ENCODE results near the gene PBLD. TPM values are rescaled to one million over a fixed set of nuclear protein-coding genes. Genes with fewer than 3 reads are reported as not detected.
"Not testable (repeated sequence)": the region's sequence is repeated elsewhere in the genome, so short reads cannot be mapped to it uniquely, and the experiment has no call there.

The PBLD gene
- total RNA-seq, 1 experiment from 2014 or later = 2.4 TPM

- Mint-ChIP-seq H3K4me3 (no peak overlapping the region), H3K9me3 (no peaks in the 10 kb centered on the region), H3K27ac (no peak overlapping the region), H3K4me1 (peaks cover 18% of the 10 kb centered on the region), H3K36me3 (no peaks in the 10 kb centered on the region), H3K27me3 (ENCODE audit: low read depth) (peaks cover 93% of the 10 kb centered on the region)
- no peak for DNase-seq (ENCODE audit: low spot score)
- TF ChIP-seq E2F5 (CRISPR knock-in tag; IDR thresholded peaks at IDR 0.05) (no peak), PRRX2 (CRISPR knock-in tag; IDR thresholded peaks at IDR 0.05) (no peak), GTF2I (CRISPR knock-in tag; conservative IDR thresholded peaks at IDR 0.05) (no peak), ZNF317 (CRISPR knock-in tag; IDR thresholded peaks at IDR 0.05; ENCODE audit: borderline replicate concordance, low read depth) (no peak), STAT6 (CRISPR knock-in tag; conservative IDR thresholded peaks at IDR 0.05; ENCODE audit: low read depth) (no peak), E2F4 (CRISPR knock-in tag; IDR thresholded peaks at IDR 0.05; ENCODE audit: borderline replicate concordance, low read depth) (no peak), ATF1 (CRISPR knock-in tag; IDR thresholded peaks at IDR 0.05) (no peak), IRF1 (CRISPR knock-in tag; IDR thresholded peaks at IDR 0.05) (no peak), ZNF396 (CRISPR knock-in tag; IDR thresholded peaks at IDR 0.05; ENCODE audit: borderline replicate concordance) (no peak), ERG (CRISPR knock-in tag; IDR thresholded peaks at IDR 0.05) (no peak)
- POLR2A ChIA-PET = interaction anchor here (0.7 kb wide), 1 partner anchor 84 kb away, joined by 3 read pairs; the partner anchor contains the start of gene HNRNPH3
- ATAC-seq = no peak
- CTCF ChIA-PET = no interaction called here
These were observed 84.8 kb downstream of the PBLD start for GRCh38 chr10:68247931-68248330.

GRCh38 chr10:68246397-68246796 is 86.3 kb downstream of the PBLD start:
- H3K9me3 Mint-ChIP-seq; H3K27ac Mint-ChIP-seq; H3K36me3 Mint-ChIP-seq; CTCF ChIA-PET; H3K4me1 Mint-ChIP-seq; POLR2A ChIA-PET; H3K4me3 Mint-ChIP-seq; DNase-seq (ENCODE audit: low spot score); ATAC-seq: not testable (repeated sequence)
- H3K27me3 Mint-ChIP-seq (ENCODE audit: low read depth) = peaks cover 78% of the 10 kb centered on the region

- Mint-ChIP-seq H3K36me3 (no peaks in the 10 kb centered on the region), H3K27ac (no peak overlapping the region), H3K4me1 (no peaks in the 10 kb centered on the region), H3K27me3 (ENCODE audit: low read depth) (peaks cover 37% of the 10 kb centered on the region), H3K9me3 (no peaks in the 10 kb centered on the region), H3K4me3 (no peak overlapping the region)
- DNase-seq (ENCODE audit: low spot score) (no peak), ATAC-seq (no peak)
- ChIA-PET POLR2A (no interaction called here), CTCF (interaction anchor here (0.6 kb wide), 1 partner anchor 256 kb away, joined by 3 read pairs; no protein-coding TSS in a partner anchor)
- TF ChIP-seq NR3C1 (CRISPR knock-in tag; conservative IDR thresholded peaks at IDR 0.05; ENCODE audit: low read depth) = no peak
- TF ChIP-seq FOXP4 (CRISPR knock-in tag; IDR thresholded peaks at IDR 0.05) = no peak
- TF ChIP-seq CBFB (CRISPR knock-in tag; IDR thresholded peaks at IDR 0.05; ENCODE audit: low read depth) = no peak
These were observed 90.7 kb downstream of the PBLD start for GRCh38 chr10:68242051-68242450.

Measured in WTC11 (cell line).